SKM-1 treated with dmso at 0.1 percent for 144 hours (cell line): ENCODE results near the gene ZDHHC22.
"Not testable (repeated sequence)": the region's sequence is repeated elsewhere in the genome, so short reads cannot be mapped to it uniquely, and the experiment has no call there.

Source experiments
- DNase-seq: peaks from one replicate; lab custom pipeline; 2025; ENCODE audit not compliant: unreplicated experiment; lab: John Stamatoyannopoulos, UW

The ZDHHC22 gene, protein sequence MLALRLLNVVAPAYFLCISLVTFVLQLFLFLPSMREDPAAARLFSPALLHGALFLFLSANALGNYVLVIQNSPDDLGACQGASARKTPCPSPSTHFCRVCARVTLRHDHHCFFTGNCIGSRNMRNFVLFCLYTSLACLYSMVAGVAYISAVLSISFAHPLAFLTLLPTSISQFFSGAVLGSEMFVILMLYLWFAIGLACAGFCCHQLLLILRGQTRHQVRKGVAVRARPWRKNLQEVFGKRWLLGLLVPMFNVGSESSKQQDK

DNA sequence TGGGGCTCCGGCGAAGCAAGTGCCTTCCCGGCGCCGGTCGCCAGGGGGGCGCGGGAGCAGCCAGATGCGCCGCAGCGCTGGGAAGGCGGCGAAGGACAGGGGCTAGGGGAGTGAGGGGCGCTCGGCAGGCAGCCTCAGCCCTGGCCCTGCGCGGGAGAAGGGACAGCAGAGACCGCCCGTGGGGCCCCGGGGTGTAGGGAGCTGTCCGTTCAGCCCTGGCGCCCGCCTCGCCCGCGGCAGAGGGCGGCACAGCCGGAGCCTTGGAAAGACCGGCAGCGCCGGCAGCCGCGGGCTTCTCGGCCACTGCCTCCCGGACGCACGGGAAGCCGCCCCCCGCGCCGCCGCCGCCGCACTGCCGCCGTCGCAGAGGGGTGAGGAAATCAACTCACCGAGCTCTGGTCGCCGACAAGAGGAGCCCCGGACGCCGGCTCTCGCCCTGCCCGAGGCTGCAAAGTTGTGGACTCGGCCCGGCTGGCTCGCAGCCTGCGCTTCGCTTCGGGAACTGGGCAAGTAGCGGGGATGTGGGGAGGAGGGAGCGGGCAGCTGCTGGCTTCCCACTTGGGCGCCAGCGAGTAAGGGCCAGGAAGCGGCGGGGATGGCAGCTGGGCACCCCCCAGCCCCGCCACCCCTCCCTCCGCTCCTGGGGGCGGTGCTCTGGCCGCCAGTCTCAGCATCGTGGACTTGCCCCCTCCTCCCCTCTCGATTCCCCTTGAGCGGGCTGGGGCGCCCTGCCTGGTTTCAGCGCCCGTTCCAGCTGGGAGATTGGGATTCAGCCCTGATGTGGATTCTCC lies at the start of gene ZDHHC22:
Gene ZDHHC22, minus strand, starts transcription at position 578 of the 791 bp plus-strand sequence. CDS start 2,053 bp downstream, outside the sequence.
- DNase-seq = no peak

DNA sequence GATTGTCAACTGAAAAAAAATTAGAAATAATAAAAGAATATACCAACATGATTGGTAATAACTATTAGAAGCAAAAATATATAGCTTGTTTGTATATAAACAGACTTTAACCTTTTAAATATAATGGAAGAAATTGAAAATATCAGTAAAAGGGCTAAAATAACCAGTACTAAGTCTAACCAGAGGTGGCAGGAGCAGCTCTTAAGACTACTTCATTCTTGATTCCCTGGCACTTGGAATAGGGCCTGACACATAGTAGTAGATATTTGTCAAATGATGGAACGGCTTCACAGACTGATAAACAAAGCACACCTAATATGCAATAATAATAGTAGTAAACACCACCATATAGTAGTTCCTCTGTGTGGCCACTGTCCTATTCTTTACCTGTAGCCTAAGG lies 49.4 kb upstream of the ZDHHC22 start:
- no peak for DNase-seq

DNA sequence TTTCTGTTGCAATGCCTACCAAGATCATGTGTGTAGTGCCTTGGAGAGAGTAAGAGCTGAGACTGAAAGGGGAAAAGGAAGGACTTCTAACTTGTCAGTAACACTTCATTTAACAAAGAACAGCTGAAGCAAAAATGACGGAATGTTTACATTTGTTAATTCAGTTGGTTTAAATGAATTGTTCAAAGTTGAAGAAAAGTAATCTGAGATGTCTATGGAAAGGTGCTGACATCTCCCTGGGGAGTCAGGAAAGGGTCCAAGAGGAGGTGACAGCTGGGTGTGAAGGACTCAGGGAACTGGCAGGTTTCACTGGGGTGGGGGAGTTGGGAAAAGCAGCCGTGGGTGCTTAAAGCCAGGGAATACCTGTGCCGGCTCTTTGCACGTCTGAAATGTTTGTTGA lies 47.9 kb upstream of the ZDHHC22 start:
- DNase-seq = no peak

DNA sequence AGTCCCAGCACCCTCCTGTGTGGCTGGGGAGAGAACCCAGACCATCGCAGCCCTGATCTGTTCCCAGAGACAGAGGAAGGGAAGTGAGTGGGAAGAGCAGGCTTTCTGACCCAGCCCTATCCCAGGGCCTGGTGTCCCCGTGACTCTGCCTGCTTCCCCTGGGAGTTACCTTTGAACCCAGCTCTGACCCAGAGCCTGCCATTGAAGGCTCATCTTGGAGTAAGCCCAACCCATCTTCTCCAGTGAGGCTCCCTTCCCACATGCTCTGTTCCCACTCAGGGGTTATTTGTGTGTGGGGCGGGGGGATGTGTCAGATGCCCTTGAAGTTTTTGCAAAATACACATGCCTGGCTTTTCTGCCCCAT lies 46.0 kb upstream of the ZDHHC22 start:
- DNase-seq = no peak

DNA sequence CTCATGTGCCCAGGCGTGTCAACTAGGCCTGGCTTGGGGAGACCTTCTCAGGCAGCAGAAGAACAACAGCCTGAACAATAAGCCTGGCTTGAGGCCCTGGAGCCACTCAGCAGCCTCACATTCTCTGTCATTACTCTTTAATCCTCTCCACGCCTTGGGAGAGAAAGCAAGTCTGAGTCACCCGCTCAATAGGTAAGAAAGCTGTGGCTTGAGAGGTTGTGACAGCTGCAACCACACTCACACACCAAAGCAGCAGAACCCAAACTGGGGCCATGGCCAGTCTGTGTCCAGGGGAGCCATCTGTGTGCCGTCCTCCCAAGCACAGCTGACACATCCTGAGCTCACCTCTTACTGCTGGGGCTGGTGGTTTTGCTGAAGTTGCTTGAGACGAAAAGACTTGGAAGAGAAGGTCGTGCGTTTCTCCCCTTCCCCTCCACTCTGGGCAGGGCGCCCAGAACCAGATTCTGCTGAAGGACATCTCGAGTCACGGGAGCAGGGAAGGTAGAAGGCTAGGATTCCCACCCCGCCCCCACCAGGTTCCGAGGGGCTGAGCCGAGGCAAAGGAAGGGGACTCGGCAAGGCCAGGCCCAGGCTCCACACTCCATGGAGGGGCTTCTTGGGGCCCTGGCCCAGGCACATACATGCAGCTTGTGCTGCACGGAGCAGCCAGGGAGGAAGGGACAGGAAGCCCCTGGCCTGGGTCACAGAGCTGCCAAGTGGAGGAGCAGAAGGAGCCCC lies 45.5 kb upstream of the ZDHHC22 start:
- no peak for DNase-seq

DNA sequence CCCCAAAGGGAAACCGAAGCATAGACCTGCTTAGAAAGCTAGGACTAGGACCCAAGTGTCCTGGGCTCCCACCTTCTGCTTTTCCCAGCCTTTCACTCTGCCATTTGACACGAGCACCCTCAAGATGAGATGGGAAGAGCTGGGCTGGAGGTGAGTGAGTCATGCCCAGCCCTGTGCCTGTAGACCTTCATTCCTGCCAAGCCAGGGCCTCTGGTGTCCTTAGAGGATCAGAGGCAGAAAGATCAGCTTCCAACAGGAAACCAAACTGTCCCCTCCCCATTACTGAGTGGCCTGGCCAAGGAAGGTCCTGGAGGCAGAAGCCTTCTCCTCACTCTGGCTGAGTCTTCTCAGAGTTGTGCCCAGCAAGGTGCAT lies 43.5 kb upstream of the ZDHHC22 start:
- DNase-seq = no peak

DNA sequence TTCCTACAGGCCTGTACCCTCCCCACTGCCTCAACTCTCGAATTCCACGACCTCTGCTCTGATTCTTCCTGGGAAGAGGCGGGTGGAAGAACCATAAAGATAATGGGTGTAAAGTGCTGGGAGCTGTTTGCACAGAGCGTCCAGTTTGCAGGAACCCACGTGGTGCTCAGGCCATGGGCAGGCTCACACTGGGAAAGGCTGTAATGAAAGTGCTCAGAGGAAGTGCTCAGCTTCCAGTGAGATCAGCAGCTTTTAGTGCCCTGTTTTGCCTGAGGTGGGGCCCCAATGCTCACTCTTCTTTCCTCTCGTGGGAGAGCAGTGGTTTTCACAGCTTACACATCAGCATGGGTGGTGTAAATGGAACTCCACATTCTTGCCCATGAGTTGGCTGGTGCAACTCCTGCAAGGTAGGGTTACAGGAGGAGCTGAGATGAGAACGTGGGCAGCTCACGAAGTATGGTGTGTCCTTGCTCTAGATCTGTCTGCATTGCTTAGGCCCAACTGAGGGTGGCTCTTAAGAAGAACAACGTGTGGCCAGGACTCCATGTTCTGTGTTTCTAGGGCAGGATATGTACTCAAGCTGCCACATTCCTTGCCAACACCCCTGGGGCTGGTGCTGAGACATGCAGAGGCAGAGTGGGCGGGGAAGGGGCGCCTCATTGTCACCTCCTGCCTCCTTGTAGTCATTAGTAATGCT lies 43.0 kb upstream of the ZDHHC22 start:
- DNase-seq = no peak

DNA sequence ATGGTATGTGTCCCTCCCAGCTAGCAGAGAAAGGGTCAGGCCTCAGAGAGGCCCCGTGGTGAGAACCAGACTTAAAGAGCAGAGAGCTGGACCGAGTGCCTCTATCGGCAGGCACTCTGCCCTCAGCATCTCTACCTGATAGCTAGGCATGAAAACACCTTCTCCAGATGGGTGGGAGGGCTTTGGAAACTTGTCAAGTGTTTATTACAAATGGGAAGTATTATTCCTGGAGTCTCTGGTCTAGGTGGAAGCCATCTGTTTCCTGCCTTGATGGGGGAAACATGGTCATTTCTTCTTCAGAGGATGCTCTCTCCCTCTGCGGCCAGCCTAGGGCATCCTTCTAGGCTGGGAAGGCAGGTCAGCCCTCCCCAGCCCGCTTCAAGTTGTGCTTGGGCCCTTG lies 42.3 kb upstream of the ZDHHC22 start:
- DNase-seq = no peak

DNA sequence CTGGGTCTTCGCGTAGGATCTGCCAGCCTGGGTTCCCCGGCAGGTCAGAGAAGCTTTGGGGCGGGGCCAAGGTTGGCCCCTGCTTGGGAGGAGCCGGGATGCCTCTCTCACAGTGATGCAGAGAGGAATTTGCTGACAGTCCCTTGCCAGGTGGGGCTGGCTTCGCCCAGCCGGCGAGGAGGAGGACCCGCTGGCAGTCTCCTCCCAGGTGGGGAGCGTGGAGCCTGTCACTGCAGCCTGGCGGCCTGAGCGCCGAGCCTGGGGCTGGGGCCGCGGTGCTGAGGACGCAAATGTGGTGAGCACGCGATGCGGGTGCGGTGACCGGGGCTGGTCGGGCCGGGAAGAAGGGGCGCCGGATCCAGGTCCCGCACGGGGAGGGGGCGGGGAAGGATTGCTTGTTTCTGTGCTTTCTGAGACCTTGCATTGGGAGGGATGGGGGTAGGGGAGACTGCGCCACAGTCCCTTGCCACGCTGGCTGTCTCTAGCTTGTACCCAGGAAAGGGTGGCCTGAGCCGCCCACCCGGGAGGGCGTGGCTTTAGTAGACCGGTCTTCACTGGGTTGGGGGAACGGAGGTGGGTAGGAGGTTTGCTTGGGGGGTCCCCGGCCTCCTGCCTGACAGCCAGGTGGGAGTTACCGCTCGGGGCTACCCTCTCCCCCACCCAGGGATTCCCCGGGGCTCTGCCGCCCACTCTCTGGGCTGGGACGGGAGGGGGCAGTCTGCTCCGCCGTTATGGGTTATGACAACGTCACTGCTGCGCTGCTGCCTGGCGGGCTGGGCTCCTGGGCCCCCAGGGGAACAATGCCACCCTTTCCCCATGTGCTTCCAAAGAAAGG lies 40.2 kb upstream of the ZDHHC22 start, which contains the start of gene TMEM63C:
Gene TMEM63C, plus strand, starts transcription at position 196 of the 835 bp plus-strand sequence. CDS start 37,016 bp downstream, outside the sequence.
- peak; percentile 65 for DNase-seq

DNA sequence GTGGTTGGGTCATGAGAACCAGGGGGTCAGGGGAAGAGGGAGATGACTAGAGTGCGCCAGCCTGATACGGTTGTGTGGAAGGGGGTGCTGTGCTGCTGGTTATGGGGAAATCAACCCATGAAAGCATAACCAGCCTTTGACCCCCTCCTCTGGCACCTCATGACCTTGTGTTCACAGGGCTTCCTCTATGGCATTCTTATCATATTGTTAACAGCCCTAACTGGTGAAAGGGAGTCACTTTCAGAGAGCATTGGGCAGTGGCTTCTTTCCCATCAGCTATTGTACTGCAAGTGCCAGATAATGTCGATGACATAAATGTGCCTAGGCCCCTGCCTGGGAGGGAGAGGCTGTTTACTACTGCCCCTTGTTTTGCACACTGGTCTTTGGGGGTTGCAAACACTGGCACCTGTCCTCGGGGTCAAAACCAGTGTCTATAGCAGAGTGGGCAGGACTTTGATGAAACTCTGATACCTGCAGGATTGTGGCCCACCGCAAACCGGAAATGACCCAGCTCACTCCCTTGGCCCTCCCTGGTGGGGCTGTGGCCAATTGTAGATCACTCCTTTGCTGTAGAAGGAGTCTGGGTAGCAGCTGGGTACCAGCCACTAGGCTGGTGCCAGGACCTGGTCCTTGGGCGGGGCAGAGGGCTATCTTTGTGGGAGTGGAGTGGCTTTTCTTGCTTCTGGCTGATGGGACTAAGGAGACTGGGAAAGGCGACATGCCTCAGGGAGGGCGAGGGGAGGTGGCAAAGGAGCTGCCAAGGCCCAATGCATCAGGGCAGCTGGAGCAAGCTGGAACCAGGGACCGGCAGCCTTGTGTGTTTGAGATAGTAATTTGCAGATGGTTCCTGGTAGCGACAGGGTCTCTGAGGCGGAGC lies 39.4 kb upstream of the ZDHHC22 start:
- no peak for DNase-seq

DNA sequence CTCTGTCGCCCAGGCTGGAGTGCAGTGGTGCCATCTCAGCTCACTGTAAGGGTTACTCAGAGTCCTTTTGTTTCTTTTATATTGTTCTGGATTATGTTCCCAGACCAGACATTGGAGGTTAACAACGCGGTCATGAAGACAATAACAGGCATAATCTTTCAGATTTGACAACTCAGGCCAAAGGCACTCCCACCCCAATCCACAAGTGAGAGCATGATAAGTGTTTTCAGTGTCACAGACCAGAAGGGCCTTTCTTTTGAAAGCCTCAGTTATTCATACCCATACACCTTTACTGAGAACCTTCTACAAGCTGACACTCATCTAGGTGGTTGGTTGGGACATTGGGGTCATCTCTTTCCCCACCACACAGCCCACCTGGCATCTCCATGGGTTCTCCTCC lies 37.1 kb upstream of the ZDHHC22 start:
- no peak for DNase-seq

DNA sequence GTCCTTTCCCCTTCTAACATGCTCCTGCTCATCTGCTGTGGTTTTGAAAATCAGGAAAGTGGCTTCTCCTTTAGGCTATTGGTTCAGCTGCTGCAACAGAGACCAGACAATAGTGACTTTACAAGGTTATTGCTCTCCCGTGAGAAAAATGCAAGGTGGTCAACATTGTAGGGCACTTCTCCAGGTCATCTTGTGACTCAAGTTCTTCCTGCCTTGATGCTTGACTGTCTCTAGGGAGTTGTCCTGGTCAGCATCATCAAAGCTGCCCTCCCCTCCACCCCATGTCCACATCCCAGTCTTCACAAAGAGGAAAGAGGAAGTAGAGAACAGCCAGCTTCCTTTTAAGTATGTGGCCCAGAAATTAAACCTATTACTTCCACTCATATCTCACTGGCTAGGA lies 36.1 kb upstream of the ZDHHC22 start:
- peak; percentile 39 for DNase-seq

DNA sequence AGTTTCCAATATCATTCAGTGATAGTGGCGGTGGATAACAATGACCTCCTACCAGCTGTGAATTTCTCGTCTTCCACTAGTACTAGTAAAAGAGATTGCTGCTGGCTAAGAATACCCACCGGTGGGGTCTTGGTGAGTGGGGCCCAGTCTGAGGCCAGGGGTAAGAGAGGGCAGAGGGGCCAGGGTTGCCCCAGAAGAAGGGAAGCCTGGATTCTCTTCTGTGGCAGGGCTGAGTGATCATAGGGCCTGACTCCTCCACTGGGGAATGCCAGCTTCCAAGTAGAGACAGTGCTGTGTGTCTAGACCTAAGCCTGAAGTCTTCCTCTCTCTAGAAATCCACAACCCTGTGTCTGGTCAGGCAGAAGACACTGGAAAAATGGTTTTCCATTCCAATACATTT lies 34.3 kb upstream of the ZDHHC22 start:
- DNase-seq = no peak

DNA sequence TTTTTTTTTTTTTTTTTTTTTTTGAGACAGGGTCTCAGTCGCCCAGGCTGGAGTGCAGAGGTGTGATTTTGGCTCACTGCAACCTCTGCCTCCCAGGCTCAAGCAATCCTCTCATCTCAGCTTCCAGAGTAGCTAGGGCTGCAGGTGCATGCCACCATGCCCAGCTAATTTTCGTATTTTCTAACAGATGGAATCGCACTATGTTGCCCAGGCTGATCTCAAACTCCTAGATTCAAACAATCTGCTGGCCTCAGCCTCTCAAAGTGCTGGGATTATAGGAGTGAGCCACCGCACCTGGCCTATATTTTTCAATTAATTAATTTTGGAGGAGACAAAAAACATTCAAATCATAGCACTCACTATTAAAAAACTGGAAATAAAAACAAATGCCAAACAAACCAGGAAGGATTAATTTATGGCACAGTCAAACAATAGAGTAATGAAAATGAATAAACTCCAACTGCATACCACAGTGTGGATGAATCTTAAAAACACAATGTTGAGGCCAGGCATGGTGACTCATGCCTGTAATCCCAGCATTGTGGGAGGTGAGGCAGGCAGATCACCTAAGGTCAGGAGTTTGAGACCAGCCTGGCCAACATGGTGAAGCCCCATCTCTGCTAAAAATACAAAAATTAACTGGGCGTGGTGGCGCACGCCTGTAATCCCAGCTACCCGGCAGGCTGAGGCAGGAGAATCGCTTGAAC lies 32.5 kb upstream of the ZDHHC22 start:
- not testable (repeated sequence) for DNase-seq

DNA sequence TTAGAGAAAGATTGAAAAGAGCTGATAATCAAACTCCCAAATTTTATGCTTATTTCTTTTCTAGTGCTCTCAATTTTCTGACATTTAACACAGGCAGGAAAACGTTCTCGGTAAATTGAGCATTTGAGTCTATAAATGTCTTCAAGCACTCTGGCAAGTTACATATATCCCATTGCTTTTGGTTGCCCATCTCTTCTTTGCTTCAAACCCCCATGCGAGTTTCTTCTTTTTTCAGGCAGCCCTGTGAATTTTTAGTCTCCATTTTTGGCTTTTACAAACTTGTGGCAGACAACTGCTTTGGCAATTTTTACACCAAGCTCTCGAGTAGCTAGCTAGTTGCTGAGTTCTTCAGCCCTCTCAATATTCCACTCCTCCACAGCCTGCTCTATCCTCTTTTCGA lies 31.3 kb upstream of the ZDHHC22 start:
- no peak for DNase-seq

DNA sequence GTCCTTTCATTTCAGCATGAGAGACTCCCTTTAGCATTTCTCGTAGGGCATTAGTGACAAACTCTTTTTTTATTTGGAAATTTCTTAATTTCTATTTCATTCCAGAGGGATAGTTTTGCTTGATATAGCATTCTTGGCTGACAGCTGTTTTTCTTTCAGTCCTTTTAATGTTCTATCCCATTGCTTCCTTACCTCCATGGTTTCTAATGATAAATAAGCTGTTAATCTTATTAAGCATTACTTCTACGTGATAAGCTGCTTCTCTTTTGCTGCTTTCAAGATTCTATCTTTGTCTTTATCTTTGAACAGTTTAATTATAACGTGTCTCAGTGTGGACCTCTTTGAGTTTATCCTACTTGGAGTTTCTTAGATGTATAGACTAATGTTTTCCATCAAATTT lies 28.5 kb upstream of the ZDHHC22 start:
- no peak for DNase-seq

DNA sequence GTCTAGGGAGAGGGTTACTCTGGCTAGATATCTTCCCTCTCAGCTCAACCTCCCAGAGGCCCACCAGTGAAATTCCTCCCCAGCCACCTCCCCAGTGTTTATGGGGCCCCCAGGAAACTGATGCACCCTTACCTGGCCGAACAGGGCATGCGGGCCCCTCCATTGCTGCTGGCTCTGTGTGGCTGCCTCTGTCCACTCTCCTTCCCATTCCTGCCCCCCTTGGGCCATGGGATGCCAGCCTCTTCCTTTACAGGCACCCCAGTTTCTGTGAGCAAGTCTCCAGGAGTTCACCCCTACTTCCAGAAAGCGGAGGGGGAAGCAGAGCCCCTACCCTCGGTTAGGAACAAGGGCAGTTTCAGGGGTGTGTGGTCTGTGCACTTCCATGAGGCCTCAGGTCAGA lies 19.4 kb upstream of the ZDHHC22 start:
- no peak for DNase-seq

DNA sequence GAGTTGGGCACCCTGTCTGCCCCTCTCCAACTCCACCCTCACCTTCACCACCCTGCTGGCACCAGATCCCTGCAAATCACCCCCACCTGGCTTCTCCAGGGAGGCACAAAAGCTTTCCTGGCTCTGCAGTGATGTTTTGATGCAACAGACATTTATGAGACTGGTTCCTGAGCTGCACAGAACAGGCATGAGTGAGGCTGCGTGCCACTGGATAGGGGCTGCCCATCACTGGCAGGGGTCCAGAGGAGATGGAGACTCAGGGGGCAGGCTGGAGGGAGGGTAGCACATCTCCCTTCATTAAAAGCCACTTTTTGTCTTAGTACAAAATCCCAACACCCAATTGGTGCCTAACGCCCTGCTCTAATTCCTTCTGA lies 17.3 kb upstream of the ZDHHC22 start:
- no peak for DNase-seq
